Sciatic nerve (tissue), 2 donors: ENCODE results near the gene CXCL3. TPM values are rescaled to one million over a fixed set of nuclear protein-coding genes. Genes with fewer than 3 reads are reported as not detected.
"Not testable (repeated sequence)": the region's sequence is repeated elsewhere in the genome, so short reads cannot be mapped to it uniquely, and the experiment has no call there.

Experiments
- ATAC-seq: fragments of 200-7000 bp; cut with Tn5 transposase; one replicate; pipeline ENCODE4 v1.9.1; 2020; ENCODE audit warnings: mild to moderate bottlenecking, moderate library complexity
- DNase-seq: peaks from one replicate; pipeline ENCODE4 v3.0.0-alpha.2; 2020; ENCODE audit warnings: low spot score
- intact Hi-C: fragments of 100-400 bp; cut with DNase I; formaldehyde crosslinking; loops from one replicate; pipeline ENCODE4 v1.14.2; 2022
- total RNA-seq: library from RNA; stranded (reverse); fragmentation: NEBNext Ultra II Directional; extraction: Animal tissue kit (Norgen Biotek cat#: 25700); gene quantifications from one replicate; pipeline ENCODE4 v1.2.1, GENCODE V29; 2021
- donor health status: DM: no; HTN: no; CAD: no.
- donor health status: DM: no; HTN: no; CAD: no.

Gene CXCL3
- 6.9 TPM for total RNA-seq

- intact Hi-C loops, result no loop called here
- peak; percentile 94 for ATAC-seq
- DNase-seq, result peak; percentile 84
Measured at GRCh38 chr4:74038425-74039314, at the start of gene CXCL3. Gene CXCL3, minus strand, starts transcription at chr4:74038689. Its CDS starts 78 bp downstream, at chr4:74038611.

DNA sequence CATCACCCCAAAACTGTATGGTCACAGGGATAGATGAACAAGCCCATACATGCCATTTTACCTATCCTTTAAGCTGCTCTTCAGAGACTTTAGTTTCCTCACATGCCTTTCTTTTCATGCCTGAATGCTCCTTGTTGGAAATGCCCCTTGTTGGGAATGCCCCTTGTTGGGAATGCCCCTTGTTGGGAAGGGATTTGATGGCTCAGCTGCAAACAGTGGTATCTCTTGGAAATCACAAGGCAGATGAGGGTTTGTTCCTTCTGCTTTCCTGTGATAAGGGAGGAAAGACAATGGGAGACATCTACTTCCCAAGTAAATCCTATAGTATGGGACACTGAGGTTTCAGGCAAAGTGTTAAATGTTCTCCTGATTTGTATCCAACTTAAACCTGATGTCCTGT, 49.0 kb upstream of the CXCL3 start:
- DNase-seq, result no peak
- intact Hi-C loops, result no loop called here
- ATAC-seq, result no peak

DNA sequence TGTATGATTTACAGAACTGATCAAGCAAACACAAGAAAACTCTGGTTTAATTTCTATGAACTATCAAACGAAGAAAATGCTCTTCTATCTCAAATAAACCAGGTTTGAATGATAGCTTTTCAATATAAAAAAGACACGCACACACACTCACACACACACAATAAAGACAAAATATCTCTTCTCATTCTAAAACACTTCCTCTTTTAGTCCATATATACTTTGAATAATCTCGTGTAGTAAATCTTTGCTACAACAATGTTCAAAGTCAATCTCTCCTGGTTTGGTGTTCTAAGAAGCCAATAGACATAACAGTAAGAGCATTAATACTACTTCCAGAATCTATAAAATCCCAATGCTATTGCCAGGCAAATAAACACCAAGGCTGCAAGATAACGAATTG, 47.2 kb upstream of the CXCL3 start:
- intact Hi-C loops, result no loop called here
- no peak for DNase-seq
- ATAC-seq, result no peak

DNA sequence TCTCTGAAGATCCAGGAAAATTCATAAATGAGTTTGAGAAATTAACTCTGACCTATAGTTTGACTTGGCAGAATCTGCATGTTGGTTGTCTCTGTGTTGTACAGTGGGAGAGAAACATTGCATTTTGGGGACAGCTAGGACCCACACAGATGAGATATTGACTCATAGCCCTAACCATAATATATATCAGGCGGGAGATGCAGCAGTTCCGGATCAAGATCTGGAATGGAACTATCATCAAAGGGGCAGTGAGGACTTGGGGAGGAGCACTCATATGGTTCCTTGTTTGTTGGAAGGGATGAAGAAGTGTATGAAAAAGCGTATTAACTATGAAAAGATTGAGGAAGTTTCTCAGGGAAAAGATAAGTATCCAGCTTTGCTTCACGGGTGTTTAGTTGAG, 46.5 kb upstream of the CXCL3 start:
- no peak for DNase-seq
- intact Hi-C loops, result no loop called here

DNA sequence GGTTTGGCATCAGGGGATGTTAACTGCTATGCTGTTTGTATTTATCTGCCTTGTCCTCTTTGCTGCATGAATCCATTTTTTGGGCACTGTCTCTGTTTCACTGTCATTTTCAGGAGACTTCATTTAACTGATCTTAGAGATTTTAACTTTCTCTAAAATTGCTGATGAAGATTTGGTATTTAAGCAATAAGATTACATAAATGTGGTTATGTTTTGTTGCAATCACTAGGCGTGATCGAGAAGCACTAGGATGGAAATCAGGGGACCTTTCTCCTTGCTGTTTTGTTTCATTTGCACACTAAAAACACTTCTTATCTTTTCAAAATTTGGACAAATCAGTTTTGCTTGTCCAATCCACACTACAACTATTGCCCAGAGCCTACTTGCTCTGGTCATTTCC, 45.1 kb upstream of the CXCL3 start:
- no peak for ATAC-seq
- intact Hi-C loops, result no loop called here

More for the DNA sequence above, 46.5 kb upstream of the CXCL3 start:
- no peak for ATAC-seq

DNA sequence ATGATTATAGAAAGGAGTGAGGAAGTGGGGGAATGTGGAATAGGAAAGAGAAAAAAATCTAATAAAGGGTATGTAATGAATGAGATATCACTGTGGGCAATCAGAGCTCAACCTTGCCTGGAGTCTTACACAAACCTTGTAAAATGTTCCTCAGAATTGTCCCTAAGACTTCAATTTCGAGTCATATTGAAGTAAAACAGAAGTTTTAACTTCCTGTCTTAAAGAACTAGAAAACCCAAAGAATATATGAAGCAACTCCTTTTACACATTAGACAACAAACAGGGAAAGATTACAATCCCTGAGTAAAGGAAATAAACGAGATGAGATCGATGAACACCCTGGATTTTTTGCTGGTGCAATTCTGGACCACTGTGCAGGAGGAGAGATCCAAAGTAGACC, 42.5 kb upstream of the CXCL3 start:
- ATAC-seq (no peak), DNase-seq (no peak)
- intact Hi-C loops, result no loop called here

More for the DNA sequence above, 45.1 kb upstream of the CXCL3 start:
- no peak for DNase-seq

DNA sequence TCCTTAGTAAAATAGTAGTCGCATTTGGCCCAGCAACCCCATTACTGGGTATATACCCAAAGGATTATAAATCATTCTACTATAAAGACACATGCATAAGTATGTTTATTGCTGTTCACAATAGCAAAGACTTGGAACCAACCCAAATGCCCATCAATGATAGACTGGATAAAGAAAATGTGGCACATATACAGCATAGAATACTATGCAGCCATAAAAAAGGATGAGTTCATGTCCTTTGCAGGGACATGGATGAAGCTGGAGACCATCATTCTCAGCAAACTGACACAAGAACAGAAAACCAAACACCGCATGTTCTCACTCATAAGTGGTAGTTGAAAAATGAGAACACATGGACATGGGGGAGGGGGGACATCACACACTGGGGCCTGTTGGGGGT, 41.9 kb upstream of the CXCL3 start:
- DNase-seq, intact Hi-C loops, ATAC-seq: not testable (repeated sequence)

DNA sequence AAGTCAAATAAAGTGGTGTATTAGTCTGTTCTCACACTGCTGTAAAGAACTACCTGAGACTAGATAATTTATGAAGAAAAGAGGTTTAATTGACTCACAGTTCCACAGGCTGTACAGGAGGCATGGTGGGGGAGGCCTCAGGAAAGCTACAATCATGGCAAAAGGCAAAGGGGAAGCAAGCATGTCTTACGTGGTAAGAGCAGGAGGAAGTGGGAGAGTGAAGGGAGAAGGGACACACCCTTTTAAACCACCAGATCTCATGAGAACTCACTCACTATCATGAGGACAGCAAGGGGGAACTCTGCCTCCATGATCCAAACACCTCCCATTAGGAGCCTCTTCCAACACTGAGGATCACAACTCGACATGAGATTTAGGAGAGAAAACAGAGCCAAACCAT, 40.5 kb upstream of the CXCL3 start:
- ATAC-seq, intact Hi-C loops, DNase-seq: not testable (repeated sequence)

DNA sequence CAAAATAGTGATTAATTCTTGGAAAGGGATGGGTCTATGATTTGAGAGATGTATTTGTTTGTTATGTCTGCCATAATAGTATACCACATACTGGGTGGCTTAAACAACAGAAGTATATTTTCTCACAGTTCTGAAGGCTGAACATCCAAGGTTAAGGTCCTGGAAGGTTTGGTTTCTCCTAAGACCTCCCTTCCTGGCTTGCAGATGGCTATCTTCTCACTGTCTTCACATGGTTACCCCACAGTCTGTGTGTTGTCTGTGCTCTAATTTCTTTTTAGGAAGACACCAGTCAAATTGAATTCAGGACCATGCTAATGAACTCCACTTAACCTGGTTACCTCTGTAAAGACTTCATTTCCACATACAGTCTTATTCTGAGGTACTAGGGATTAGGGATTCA, 34.9 kb upstream of the CXCL3 start:
- ATAC-seq, result no peak
- intact Hi-C loops, result no loop called here
- no peak for DNase-seq

GRCh38 chr4:74072739-74073138, 34.2 kb upstream of the CXCL3 start:
- intact Hi-C loops, result no loop called here
- no peak for DNase-seq
- no peak for ATAC-seq

DNA sequence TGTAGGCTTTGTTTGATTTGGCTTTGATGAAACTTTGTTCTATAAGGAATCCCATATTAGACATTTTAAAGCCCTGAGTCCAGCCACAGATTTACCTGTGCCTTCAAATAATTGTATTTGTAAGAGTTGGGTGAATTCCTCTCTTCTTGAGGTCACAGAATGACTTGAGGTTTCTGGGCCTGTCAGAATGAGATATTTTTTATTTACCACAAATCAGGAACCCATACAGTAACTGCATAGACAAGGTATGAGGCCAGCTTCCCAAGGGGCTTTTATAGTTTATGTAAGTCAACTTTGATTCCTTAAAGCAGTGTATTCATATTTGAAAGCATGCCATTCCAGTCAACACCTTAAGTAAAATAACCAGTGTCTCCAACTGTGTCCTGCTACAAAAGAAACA, 29.1 kb upstream of the CXCL3 start:
- DNase-seq (no peak), ATAC-seq (no peak)
- intact Hi-C loops, result no loop called here

DNA sequence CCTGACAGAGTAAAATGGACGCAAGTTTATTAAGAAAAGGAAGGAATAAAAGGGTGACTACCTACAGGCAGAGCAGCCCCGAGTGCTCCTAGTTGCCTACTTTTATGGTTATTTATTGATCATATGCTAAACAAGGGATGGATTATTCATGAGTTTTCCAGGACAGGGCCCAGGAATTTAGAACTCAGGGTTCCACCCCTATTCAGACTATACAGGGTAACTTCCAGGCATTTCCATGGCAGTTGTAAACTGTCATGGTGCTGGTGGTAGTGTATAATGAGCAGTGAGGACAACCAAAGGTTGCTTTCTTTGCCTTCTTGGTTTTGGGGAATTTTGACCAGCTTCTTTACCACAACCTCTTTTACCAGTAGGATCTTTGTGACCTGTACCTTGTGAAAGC, 27.7 kb upstream of the CXCL3 start:
- ATAC-seq (no peak), DNase-seq (no peak)
- intact Hi-C loops, result loop anchor here (1.0 kb wide), 1 partner anchor 36 kb away; no protein-coding TSS in a partner anchor

DNA sequence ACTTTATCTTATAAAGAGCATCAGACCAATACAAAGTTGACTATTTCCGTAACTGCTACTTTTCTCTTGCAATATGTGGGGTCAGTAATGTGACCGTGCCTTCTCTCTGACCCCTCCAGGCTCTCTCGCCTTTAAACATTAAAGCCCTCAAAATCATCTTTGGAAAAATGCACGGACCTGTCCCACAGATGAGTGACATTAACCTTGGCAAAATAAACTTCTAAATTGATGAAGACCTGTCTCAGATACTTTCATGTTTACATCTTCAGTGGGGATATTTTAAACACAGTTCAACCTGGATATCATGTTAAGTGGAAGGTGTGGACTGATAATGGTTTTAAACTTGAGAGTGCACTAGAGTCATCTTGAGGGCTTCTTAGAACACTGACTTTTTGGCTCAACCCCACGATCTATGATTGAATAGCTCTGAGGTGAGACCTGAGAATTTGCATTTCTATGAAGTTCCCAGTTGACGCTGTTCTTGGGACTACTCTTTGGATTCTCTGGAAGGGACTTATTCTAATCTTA, 26.7 kb upstream of the CXCL3 start:
- DNase-seq (no peak), ATAC-seq (no peak)
- intact Hi-C loops, result no loop called here

DNA sequence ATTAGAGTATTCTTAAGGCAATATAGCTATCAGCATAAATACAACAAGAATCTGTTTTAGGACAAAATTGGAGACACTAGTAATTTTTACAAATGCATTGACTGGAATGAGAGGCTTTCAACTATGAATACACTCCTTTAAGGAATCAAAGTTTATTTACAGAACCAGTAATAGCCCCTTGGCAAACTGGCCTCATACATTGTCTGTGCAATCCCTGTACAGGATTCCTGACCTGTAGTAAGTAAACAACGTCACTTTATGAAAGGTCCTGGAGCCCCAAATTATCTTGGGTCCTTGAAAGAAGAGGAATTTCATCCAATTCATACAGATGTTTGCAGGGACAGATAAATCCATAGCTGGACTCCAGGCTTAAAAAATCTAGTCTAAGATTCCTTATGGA, 25.4 kb upstream of the CXCL3 start:
- intact Hi-C loops, result no loop called here
- no peak for ATAC-seq

DNA sequence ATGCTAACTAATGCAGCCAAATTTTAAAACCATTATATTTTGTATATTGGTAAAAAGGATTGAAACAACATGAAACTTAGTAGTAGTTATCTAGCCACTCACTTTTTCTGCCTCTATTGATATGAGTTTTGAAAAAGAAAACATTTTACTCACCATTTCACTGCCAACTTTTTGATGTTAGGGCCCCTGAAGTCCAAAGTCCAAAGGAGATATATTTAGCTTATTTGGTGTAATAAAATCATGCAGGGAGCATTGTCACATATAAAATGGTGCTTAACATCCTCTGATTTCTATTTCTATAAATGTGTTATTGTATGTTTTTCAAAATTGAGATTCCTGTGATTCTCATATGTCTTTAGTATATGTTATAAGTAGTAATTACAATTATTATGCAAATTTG, 24.5 kb upstream of the CXCL3 start:
- intact Hi-C loops, result no loop called here
- ATAC-seq, result no peak
- no peak for DNase-seq

More for the DNA sequence above, 25.4 kb upstream of the CXCL3 start:
- no peak for DNase-seq

DNA sequence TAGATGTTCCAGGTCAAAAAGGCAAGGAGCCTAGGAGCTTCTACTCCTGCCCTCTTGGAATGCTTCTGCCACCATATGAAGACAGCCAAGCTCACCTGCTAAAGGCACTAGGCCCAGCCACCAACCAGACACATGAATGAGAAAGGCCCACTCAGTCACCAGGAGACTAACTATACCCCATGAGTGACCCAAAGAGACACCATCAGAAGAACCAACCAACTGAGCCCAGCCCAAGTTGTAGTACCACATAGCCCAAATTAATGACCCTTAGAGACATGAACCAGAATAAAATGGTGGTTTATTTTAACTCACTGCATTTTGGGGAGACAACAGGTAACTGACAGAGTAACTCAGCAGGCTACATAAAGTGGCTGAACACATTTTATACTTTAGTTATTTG, 22.9 kb upstream of the CXCL3 start:
- intact Hi-C loops, result no loop called here
- DNase-seq (no peak), ATAC-seq (no peak)

- intact Hi-C loops, result no loop called here
- ATAC-seq (no peak), DNase-seq (no peak)
Measured at GRCh38 chr4:74059161-74059829, 20.8 kb upstream of the CXCL3 start.

DNA sequence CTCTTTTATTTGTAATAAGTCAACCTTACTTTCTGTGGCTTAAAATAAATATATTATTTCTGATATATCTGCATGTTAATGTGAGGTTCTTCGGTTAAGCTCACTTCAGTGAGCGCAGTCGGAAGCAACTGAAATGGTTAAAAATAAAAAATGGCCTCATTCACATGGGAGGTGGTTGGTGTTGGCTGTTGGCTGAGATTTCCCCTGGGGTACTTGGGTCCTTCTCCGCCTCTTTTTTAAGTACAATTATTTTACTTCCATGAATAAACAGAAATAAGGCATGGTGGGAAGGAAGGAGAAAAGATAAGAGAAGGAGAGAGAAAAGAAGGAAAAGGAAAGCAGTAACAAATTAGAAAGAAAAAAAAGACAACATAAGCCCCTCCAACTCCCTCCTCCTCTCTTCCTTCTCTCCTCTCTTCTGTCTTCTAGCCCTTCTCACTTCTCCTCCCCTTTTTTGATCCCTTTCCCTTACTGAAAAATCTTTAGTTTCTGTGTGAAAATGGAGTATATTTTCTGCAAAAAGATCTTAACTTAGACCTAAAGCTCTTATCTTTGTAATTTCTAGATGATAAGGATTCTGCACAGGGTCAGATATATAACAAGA, 19.7 kb upstream of the CXCL3 start:
- DNase-seq (no peak), ATAC-seq (no peak)
- intact Hi-C loops, result no loop called here

- ATAC-seq, result no peak
- intact Hi-C loops, result no loop called here
Measured at GRCh38 chr4:74057588-74057987, 19.1 kb upstream of the CXCL3 start.

More at GRCh38 chr4:74057588-74057987, 19.1 kb upstream of the CXCL3 start:
- DNase-seq, result no peak
